ENCODE measurements around the gene TBC1D9B. TPM values are rescaled to one million over a fixed set of nuclear protein-coding genes. Genes with fewer than 3 reads are reported as not detected.

The TBC1D9B gene
- total and polyA plus RNA-seq, 9 of the 15 experiments (the other 6 are each of a cell fraction or from before 2014, with no cell fraction given) = 2.9 to 59.1 (median 33.5) TPM

DNA sequence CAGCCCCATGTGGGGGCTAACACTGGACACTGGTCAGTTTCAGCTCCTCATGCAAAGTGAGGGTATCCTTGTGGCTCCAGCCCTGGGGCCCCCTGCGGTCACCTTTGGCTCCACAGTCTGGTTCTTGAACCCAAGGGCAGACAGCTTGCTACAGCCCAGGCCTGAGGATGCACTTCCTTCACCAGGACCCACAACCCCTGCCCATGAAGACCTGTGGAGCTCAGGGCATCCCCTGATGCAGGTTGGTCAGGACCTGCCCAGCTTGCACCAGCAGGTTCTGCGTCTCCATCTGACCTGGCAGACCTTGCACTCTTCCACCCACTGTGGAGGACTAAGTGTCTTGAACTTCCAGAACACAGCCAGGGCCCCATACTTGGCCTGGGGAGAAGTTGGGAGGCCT, 45.4 kb downstream of the TBC1D9B start:
- no peak overlapping the region for H3K9ac ChIP-seq (ENCODE audit: insufficient read depth in 1 of 2, low read depth in 2 of 2, low read length in 2 of 2)
- DNase-seq (ENCODE audit: extremely low read depth in 1 of 4, low spot score in 3 of 4) = no peak
- intact Hi-C loops (cut with micrococcal nuclease) = no loop called here
- H3K4me3 ChIP-seq = no peak overlapping the region
- in situ Hi-C loops (cut with MboI) = no loop called here
- peaks cover 11% of the 10 kb centered on the region; the same call in 2 of the 3 replicates for H3K79me2 ChIP-seq (ENCODE audit: control insufficient read depth, insufficient read depth, low read length)
- BruUV-seq (replicated peaks) = no TSS peak
- H2AFZ ChIP-seq (ENCODE audit: low read depth, low read length) = no peak overlapping the region
- H4K20me1 ChIP-seq (replicated peaks; ENCODE audit: control insufficient read depth, insufficient read depth, low read length) = no peaks in the 10 kb centered on the region
- no peak overlapping the region for H3K4me2 ChIP-seq (ENCODE audit: insufficient read depth, low read length)
- H3K36me3 ChIP-seq (ENCODE audit: control insufficient read depth, insufficient read depth, low read length) = peaks cover 50% of the 10 kb centered on the region; the same call in 2 of the 3 replicates
- ATAC-seq = no peak
- TF ChIP-seq CBX2 (IDR thresholded peaks at IDR 0.05; ENCODE audit: insufficient read depth, low read length, poor library complexity, severe bottlenecking) (no peak), NELFE (IDR thresholded peaks at IDR 0.05; ENCODE audit: insufficient read depth, insufficient read length) (no peak), SOX6 (IDR thresholded peaks at IDR 0.05) (no peak), CHD4 (IDR thresholded peaks at IDR 0.05; ENCODE audit: insufficient read depth, insufficient replicate concordance, low read depth, low read length, poor library complexity, severe bottlenecking) (no peak), SIRT6 (IDR thresholded peaks at IDR 0.05; ENCODE audit: low read depth, low read length) (no peak), ZFP30 (CRISPR knock-in tag; IDR thresholded peaks at IDR 0.05; ENCODE audit: borderline replicate concordance) (no peak), ZBTB17 (CRISPR knock-in tag; IDR thresholded peaks at IDR 0.05) (no peak), TRIM28 (IDR thresholded peaks at IDR 0.05) (no peak), TRIM25 (IDR thresholded peaks at IDR 0.05; ENCODE audit: borderline replicate concordance) (no peak), ELF4 (CRISPR knock-in tag; IDR thresholded peaks at IDR 0.05) (no peak), TSC22D4 (tag; IDR thresholded peaks at IDR 0.05) (no peak)
- TF ChIP-seq, protein P1, sequence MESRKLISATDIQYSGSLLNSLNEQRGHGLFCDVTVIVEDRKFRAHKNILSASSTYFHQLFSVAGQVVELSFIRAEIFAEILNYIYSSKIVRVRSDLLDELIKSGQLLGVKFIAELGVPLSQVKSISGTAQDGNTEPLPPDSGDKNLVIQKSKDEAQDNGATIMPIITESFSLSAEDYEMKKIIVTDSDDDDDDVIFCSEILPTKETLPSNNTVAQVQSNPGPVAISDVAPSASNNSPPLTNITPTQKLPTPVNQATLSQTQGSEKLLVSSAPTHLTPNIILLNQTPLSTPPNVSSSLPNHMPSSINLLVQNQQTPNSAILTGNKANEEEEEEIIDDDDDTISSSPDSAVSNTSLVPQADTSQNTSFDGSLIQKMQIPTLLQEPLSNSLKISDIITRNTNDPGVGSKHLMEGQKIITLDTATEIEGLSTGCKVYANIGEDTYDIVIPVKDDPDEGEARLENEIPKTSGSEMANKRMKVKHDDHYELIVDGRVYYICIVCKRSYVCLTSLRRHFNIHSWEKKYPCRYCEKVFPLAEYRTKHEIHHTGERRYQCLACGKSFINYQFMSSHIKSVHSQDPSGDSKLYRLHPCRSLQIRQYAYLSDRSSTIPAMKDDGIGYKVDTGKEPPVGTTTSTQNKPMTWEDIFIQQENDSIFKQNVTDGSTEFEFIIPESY (CRISPR knock-in tag; IDR thresholded peaks at IDR 0.05) = no peak
- TF ChIP-seq, protein P2, sequence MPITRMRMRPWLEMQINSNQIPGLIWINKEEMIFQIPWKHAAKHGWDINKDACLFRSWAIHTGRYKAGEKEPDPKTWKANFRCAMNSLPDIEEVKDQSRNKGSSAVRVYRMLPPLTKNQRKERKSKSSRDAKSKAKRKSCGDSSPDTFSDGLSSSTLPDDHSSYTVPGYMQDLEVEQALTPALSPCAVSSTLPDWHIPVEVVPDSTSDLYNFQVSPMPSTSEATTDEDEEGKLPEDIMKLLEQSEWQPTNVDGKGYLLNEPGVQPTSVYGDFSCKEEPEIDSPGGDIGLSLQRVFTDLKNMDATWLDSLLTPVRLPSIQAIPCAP (CRISPR knock-in tag; IDR thresholded peaks at IDR 0.05; ENCODE audit: borderline replicate concordance) = no peak
- no peaks in the 10 kb centered on the region for H3K9me3 ChIP-seq (replicated peaks; ENCODE audit: control insufficient read depth, insufficient read depth, low read depth, low read length)
- no peaks in the 10 kb centered on the region for H3K27me3 ChIP-seq (ENCODE audit: control insufficient read depth in 2 of 2, insufficient read depth in 2 of 2, low read length in 2 of 2)
- peaks cover 6 to 29% of the 10 kb centered on the region in 2 experiments; a peak in 4 of 5 replicates for H3K4me1 ChIP-seq (replicated peaks in 1 of 2; ENCODE audit: control insufficient read depth in 2 of 2, insufficient read depth in 2 of 2, low read length in 2 of 2)
- no peak overlapping the region for H3K27ac ChIP-seq (ENCODE audit: extremely low read depth, low read depth, low read length)
- WGBS (ENCODE audit: insufficient coverage, low coverage, missing lambda C conversion rate) = 75% methylated on average over 2 of the region's 2 CpGs
- ChIA-PET POLR2A (interaction anchor here (0.6 to 1.1 kb wide), 2 partner anchors 11 to 250 kb away, joined by 3 read pairs; no protein-coding TSS in a partner anchor), CTCF (ENCODE audit: low intra/inter-chr PET ratio) (no interaction called here)
- peaks cover 2% of the 10 kb centered on the region for H3K9me1 ChIP-seq (ENCODE audit: control insufficient read depth, insufficient read depth, low read length)
- no peak for FAIRE-seq

Measured in K562 (cell line).